ENCODE results near the gene AAK1. TPM values are rescaled to one million over a fixed set of nuclear protein-coding genes. Genes with fewer than 3 reads are reported as not detected.
"Not testable (repeated sequence)": the region's sequence is repeated elsewhere in the genome, so short reads cannot be mapped to it uniquely, and the experiment has no call there.

The AAK1 gene
- total RNA-seq, 3 donors from 2014 or later, result 62.4 to 68.4 (median 66.2) TPM

GRCh38 chr2:69579536-69579935 lies 64.0 kb downstream of the AAK1 start:
- ATAC-seq, result no peak
- peaks cover 10% of the 10 kb centered on the region for H3K4me1 ChIP-seq (ENCODE audit: low read depth)
- H3K9me3 ChIP-seq, result no peaks in the 10 kb centered on the region
- no peak for DNase-seq
- intact Hi-C loops (cut with DNase I, micrococcal nuclease), result no loop called here
- H3K4me3 ChIP-seq, result no peak overlapping the region
- no peak for TF ChIP-seq CTCF (IDR thresholded peaks at IDR 0.05)
- no peaks in the 10 kb centered on the region for H3K36me3 ChIP-seq (ENCODE audit: low read depth)

GRCh38 chr2:69578198-69578540 lies 65.4 kb downstream of the AAK1 start:
- peaks cover 10% of the 10 kb centered on the region for H3K4me1 ChIP-seq (ENCODE audit: low read depth)
- ATAC-seq (no peak), DNase-seq (no peak)
- no peaks in the 10 kb centered on the region for H3K36me3 ChIP-seq (ENCODE audit: low read depth)
- TF ChIP-seq CTCF (IDR thresholded peaks at IDR 0.05), result no peak
- intact Hi-C loops (cut with DNase I, micrococcal nuclease), result no loop called here
- no peaks in the 10 kb centered on the region for H3K9me3 ChIP-seq
- H3K4me3 ChIP-seq, result no peak overlapping the region

GRCh38 chr2:69577467-69578197 lies 65.9 kb downstream of the AAK1 start:
- Histone ChIP-seq H3K4me1 (ENCODE audit: low read depth) (peaks cover 6% of the 10 kb centered on the region), H3K9me3 (no peaks in the 10 kb centered on the region), H3K4me3 (no peak overlapping the region), H3K36me3 (ENCODE audit: low read depth) (no peaks in the 10 kb centered on the region)
- no peak for DNase-seq
- TF ChIP-seq CTCF (IDR thresholded peaks at IDR 0.05), result no peak
- intact Hi-C loops (cut with DNase I, micrococcal nuclease), result no loop called here
- no peak for ATAC-seq

GRCh38 chr2:69576880-69577279 lies 66.7 kb downstream of the AAK1 start:
- ATAC-seq (no peak), DNase-seq (no peak)
- no peaks in the 10 kb centered on the region for H3K9me3 ChIP-seq
- no peaks in the 10 kb centered on the region for H3K36me3 ChIP-seq (ENCODE audit: low read depth)
- intact Hi-C loops (cut with DNase I, micrococcal nuclease), result no loop called here
- no peak for TF ChIP-seq CTCF (IDR thresholded peaks at IDR 0.05)
- no peak overlapping the region for H3K4me3 ChIP-seq
- peaks cover 3% of the 10 kb centered on the region for H3K4me1 ChIP-seq (ENCODE audit: low read depth)

- TF ChIP-seq CTCF (IDR thresholded peaks at IDR 0.05), result no peak
- DNase-seq (no peak), ATAC-seq (no peak)
- Histone ChIP-seq H3K9me3 (no peaks in the 10 kb centered on the region), H3K36me3 (ENCODE audit: low read depth) (no peaks in the 10 kb centered on the region), H3K4me1 (ENCODE audit: low read depth) (no peaks in the 10 kb centered on the region), H3K4me3 (no peak overlapping the region)
- intact Hi-C loops (cut with DNase I, micrococcal nuclease), result no loop called here
These were observed 67.6 kb downstream of the AAK1 start for GRCh38 chr2:69575926-69576325.

- H3K36me3 ChIP-seq (ENCODE audit: low read depth); H3K4me1 ChIP-seq (ENCODE audit: low read depth); ATAC-seq; H3K4me3 ChIP-seq; intact Hi-C loops (cut with DNase I, micrococcal nuclease); H3K9me3 ChIP-seq; DNase-seq: not testable (repeated sequence)
These were observed 68.2 kb downstream of the AAK1 start for GRCh38 chr2:69575371-69575770.
